Forelimb muscle (tissue), 1 donor: Measurements from ENCODE around the gene GPR12. TPM values are rescaled to one million over a fixed set of nuclear protein-coding genes. Genes with fewer than 3 reads are reported as not detected.

Experiments used
- DNase-seq: peaks from one replicate; pipeline ENCODE4 v3.0.0-alpha.2; 2013; ENCODE audit warnings: low read depth
- polyA plus RNA-seq: library from polyadenylated mRNA; unstranded; fragments of 120-200 nt; gene quantifications from one replicate; pipeline ENCODE4 v1.2.1, GENCODE V29; 2013; ENCODE audit not compliant: insufficient read length

GPR12 gene
- 0.15 TPM for polyA plus RNA-seq

GRCh38 chr13:26759907-26760831 is at the start of gene GPR12:
Gene GPR12, minus strand, starts transcription at chr13:26760786. Its CDS starts 959 bp downstream, at chr13:26759827.
- DNase-seq: no peak

- no peak for DNase-seq
Measured at GRCh38 chr13:26810095-26810494, 49.5 kb upstream of the GPR12 start.

- DNase-seq: no peak
Measured at GRCh38 chr13:26806891-26807290, 46.3 kb upstream of the GPR12 start.

- no peak for DNase-seq
Measured at GRCh38 chr13:26787961-26788360, 27.4 kb upstream of the GPR12 start.

- no peak for DNase-seq
Measured at GRCh38 chr13:26786651-26787295, 26.2 kb upstream of the GPR12 start.

- no peak for DNase-seq
Measured at GRCh38 chr13:26785838-26786630, 25.4 kb upstream of the GPR12 start.

- no peak for DNase-seq
Measured at GRCh38 chr13:26784704-26785639, 24.4 kb upstream of the GPR12 start.

- no peak for DNase-seq
Measured at GRCh38 chr13:26780411-26780810, 19.8 kb upstream of the GPR12 start.

GRCh38 chr13:26779321-26779720 is 18.7 kb upstream of the GPR12 start:
- no peak for DNase-seq

- no peak for DNase-seq
Measured at GRCh38 chr13:26772531-26772930, 11.9 kb upstream of the GPR12 start.

- DNase-seq: no peak
Measured at GRCh38 chr13:26771796-26772195, 11.2 kb upstream of the GPR12 start.

GRCh38 chr13:26762745-26763345 is 2.3 kb upstream of the GPR12 start:
- DNase-seq: no peak

GRCh38 chr13:26760832-26761582 is 421 bp upstream of the GPR12 start:
- no peak for DNase-seq

- DNase-seq: no peak
Measured at GRCh38 chr13:26759249-26759906, 1.2 kb downstream of the GPR12 start.

GRCh38 chr13:26758496-26759157 is 2.0 kb downstream of the GPR12 start:
- no peak for DNase-seq

GRCh38 chr13:26756961-26757360 is 3.6 kb downstream of the GPR12 start:
- DNase-seq: no peak

- no peak for DNase-seq
Measured at GRCh38 chr13:26752671-26753070, 7.9 kb downstream of the GPR12 start.

GRCh38 chr13:26749905-26750304 is 10.7 kb downstream of the GPR12 start:
- no peak for DNase-seq

- no peak for DNase-seq
Measured at GRCh38 chr13:26749285-26749684, 11.3 kb downstream of the GPR12 start.
